ENCODE results near the gene C12orf57. TPM values are rescaled to one million over a fixed set of nuclear protein-coding genes. Genes with fewer than 3 reads are reported as not detected.
A peak's percentile ranks its signal among the peaks of the same experiment; 100 is the strongest.

The C12orf57 gene
- total RNA-seq, 1 donor from 2014 or later: 225 TPM

DNA sequence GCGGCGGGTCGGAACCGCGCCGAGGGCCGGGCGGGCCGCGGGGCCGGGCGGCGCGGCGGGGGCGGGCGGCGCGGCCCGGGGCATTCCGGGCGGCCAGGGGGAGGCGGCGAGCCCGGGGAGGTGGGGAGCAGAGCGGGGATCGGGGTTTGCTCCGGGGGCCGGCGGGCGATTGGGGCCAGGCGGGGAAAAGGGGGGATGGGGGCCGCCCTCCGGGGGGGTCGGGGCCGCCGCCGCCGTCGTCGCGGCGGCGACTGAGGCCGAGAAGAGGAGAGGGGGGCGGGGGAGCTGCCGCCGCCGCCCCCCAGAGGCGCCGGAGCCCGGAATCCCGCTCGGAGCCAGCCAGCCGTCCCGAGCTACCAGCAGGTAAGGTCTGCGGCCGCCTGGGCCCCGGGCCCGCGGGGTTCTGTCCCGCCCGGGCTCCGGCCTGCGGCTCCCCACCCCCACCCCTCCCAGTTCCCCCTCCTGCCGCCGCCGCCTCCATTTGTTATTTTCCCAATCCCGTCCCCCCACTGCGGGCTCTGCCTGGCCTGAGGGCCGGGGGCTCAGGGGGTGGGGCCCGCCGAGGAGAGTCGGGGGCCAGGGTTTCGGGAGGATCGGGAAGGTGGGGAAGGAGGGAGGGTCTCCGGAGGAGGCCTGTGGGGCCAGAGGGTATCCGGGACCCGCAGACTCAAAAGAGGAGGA, 15.7 kb upstream of the C12orf57 start:
- TF ChIP-seq, protein P1, sequence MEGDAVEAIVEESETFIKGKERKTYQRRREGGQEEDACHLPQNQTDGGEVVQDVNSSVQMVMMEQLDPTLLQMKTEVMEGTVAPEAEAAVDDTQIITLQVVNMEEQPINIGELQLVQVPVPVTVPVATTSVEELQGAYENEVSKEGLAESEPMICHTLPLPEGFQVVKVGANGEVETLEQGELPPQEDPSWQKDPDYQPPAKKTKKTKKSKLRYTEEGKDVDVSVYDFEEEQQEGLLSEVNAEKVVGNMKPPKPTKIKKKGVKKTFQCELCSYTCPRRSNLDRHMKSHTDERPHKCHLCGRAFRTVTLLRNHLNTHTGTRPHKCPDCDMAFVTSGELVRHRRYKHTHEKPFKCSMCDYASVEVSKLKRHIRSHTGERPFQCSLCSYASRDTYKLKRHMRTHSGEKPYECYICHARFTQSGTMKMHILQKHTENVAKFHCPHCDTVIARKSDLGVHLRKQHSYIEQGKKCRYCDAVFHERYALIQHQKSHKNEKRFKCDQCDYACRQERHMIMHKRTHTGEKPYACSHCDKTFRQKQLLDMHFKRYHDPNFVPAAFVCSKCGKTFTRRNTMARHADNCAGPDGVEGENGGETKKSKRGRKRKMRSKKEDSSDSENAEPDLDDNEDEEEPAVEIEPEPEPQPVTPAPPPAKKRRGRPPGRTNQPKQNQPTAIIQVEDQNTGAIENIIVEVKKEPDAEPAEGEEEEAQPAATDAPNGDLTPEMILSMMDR (IDR thresholded peaks at IDR 0.05; ENCODE audit: unreplicated experiment): no peak
- peaks cover 30% of the 10 kb centered on the region for H3K27me3 Mint-ChIP-seq (ENCODE audit: unreplicated experiment)
- no peak for DNase-seq (ENCODE audit: low spot score)
- peaks cover 30% of the 10 kb centered on the region for H3K36me3 Mint-ChIP-seq (ENCODE audit: low read depth, unreplicated experiment)
- H3K4me3 Mint-ChIP-seq (ENCODE audit: unreplicated experiment): peak overlapping the region; percentile 100
- peak overlapping the region; percentile 94 for H3K27ac Mint-ChIP-seq (ENCODE audit: unreplicated experiment)
- H3K9me3 Mint-ChIP-seq (ENCODE audit: unreplicated experiment): no peaks in the 10 kb centered on the region
- H3K4me1 Mint-ChIP-seq (ENCODE audit: unreplicated experiment): peaks cover 73% of the 10 kb centered on the region

DNA sequence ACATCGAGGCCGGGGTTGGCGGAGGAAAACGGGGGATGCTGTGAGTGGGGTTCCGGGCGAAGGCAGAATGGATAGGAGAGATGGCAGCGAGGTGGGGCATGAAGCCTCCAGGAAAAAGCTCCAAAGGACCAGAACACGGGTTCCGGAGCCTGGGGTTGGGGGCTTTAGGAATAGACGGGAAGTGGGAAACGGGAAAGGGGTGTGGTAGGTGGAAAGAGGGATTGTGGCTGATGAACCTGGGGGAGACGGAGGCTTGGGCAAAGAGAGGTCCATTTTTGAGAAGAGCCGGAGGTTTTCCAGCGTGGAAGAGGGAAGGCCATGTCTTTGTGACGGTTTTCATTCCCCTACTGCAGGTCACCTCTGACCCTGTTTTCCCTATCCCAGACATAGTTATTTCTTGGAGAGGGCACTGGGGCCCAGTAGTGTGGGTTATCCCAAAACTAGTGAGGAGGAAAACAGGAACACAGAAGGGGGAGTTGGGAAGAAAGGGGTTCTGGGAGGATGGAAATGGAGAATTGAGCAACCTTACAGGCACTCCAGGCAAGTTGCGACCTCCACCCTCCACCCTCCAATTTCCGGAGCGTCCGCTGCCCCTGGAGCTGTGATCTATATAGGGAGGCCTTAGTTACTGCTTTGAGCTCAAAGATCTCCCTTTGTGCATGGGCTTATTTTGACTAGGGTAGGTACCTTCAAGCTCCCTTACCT, 15.0 kb upstream of the C12orf57 start:
- Mint-ChIP-seq H3K36me3 (ENCODE audit: low read depth, unreplicated experiment) (peaks cover 33% of the 10 kb centered on the region), H3K27ac (ENCODE audit: unreplicated experiment) (peak overlapping the region; percentile 94), H3K4me1 (ENCODE audit: unreplicated experiment) (peaks cover 74% of the 10 kb centered on the region), H3K27me3 (ENCODE audit: unreplicated experiment) (peaks cover 30% of the 10 kb centered on the region), H3K4me3 (ENCODE audit: unreplicated experiment) (peak overlapping the region; percentile 100), H3K9me3 (ENCODE audit: unreplicated experiment) (no peaks in the 10 kb centered on the region)
- TF ChIP-seq, protein P1 (IDR thresholded peaks at IDR 0.05; ENCODE audit: unreplicated experiment): no peak
- no peak for DNase-seq (ENCODE audit: low spot score)

GRCh38 chr12:6929466-6930452, 14.1 kb upstream of the C12orf57 start:
- Mint-ChIP-seq H3K9me3 (ENCODE audit: unreplicated experiment) (no peaks in the 10 kb centered on the region), H3K4me3 (ENCODE audit: unreplicated experiment) (peak overlapping the region; percentile 100), H3K27me3 (ENCODE audit: unreplicated experiment) (peaks cover 27% of the 10 kb centered on the region), H3K4me1 (ENCODE audit: unreplicated experiment) (peaks cover 74% of the 10 kb centered on the region), H3K36me3 (ENCODE audit: low read depth, unreplicated experiment) (peaks cover 41% of the 10 kb centered on the region), H3K27ac (ENCODE audit: unreplicated experiment) (peak overlapping the region; percentile 86)
- DNase-seq (ENCODE audit: low spot score): no peak
- TF ChIP-seq, protein P1 (IDR thresholded peaks at IDR 0.05; ENCODE audit: unreplicated experiment): no peak

GRCh38 chr12:6932766-6933165, 11.1 kb upstream of the C12orf57 start:
- Mint-ChIP-seq H3K9me3 (ENCODE audit: unreplicated experiment) (no peaks in the 10 kb centered on the region), H3K27ac (ENCODE audit: unreplicated experiment) (peak overlapping the region; percentile 48), H3K36me3 (ENCODE audit: low read depth, unreplicated experiment) (peaks cover 45% of the 10 kb centered on the region), H3K4me1 (ENCODE audit: unreplicated experiment) (peaks cover 65% of the 10 kb centered on the region), H3K4me3 (ENCODE audit: unreplicated experiment) (no peak overlapping the region), H3K27me3 (ENCODE audit: unreplicated experiment) (peaks cover 29% of the 10 kb centered on the region)
- TF ChIP-seq, protein P1 (IDR thresholded peaks at IDR 0.05; ENCODE audit: unreplicated experiment): no peak
- no peak for DNase-seq (ENCODE audit: low spot score)

All from endothelial cell (in vitro differentiated cells).